ENCODE data around the gene GGA2.
"Not testable (repeated sequence)": the region's sequence is repeated elsewhere in the genome, so short reads cannot be mapped to it uniquely, and the experiment has no call there.

Gene GGA2

DNA sequence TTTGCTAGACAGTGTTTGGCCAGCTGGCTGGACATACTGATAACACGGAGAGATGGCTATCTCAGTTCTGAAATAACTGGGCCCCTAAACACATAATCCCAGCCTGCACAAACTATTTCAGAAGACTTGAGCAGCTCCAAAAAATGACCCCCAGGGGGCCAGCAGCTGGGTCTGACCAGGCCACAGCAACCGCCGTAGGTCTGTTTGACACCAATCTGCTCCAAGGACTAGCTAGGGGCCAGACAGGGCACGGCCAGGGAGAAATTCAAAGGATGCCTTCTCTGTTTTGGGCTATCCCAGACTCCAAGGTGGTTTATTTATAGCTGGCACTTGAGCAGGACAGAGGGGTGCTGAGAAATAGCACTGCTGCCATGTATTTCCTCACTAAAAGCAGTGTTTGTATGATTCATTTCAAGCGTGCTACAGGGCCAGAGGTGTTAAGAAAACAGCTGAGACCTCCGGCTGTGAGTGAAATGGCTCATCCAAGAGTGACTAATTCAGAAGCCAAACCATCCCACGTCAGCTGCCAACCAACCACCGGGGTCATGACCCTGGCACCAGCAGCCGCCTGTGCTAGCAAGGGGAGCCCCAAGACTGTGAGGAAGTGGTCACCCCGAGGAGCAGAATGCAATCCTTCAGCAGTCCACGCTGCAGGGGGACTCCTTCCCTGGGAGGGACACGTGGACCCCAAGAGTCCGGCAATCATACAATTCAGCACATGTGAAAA, 5.7 kb downstream of the GGA2 start:
- DNase-seq (ENCODE audit: low read depth in 2 of 2) = peak; percentile 59 to 62

GRCh38 chr16:23504076-23504452, 6.2 kb downstream of the GGA2 start:
- no peak for DNase-seq (ENCODE audit: low read depth in 2 of 2)

GRCh38 chr16:23502466-23502865, 7.8 kb downstream of the GGA2 start:
- DNase-seq (ENCODE audit: low read depth in 2 of 2) = no peak

- no peak for DNase-seq (ENCODE audit: low read depth in 2 of 2)
Observed at GRCh38 chr16:23501291-23501690, 9.0 kb downstream of the GGA2 start.

- DNase-seq (ENCODE audit: low read depth in 2 of 2) = no peak
Observed at GRCh38 chr16:23500862-23501225, 9.4 kb downstream of the GGA2 start.

GRCh38 chr16:23500212-23500861, 10.0 kb downstream of the GGA2 start:
- no peak for DNase-seq (ENCODE audit: low read depth in 2 of 2)

DNA sequence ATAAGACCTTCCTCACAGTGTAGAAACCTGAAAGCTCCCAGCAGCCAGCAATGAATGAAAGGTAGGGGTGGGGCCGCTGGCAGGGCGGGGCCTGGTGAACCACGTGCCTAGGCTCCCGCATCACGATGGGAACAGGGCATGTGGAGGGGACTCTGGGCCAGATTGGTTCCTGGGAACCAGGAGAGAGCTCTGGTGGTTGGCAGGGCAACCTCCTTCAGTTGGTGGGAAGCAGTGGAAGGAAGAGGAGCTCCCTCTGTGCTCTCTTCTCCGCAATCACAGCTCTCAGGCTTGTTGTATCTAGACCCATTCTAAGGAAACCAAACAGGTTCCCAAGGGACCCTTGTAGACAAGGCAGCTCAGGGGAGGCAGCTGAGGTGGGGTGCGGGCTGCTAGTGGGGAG, 10.5 kb downstream of the GGA2 start:
- no peak for DNase-seq (ENCODE audit: low read depth in 2 of 2)

GRCh38 chr16:23498863-23499262, 11.4 kb downstream of the GGA2 start:
- DNase-seq (ENCODE audit: low read depth in 2 of 2) = no peak

DNA sequence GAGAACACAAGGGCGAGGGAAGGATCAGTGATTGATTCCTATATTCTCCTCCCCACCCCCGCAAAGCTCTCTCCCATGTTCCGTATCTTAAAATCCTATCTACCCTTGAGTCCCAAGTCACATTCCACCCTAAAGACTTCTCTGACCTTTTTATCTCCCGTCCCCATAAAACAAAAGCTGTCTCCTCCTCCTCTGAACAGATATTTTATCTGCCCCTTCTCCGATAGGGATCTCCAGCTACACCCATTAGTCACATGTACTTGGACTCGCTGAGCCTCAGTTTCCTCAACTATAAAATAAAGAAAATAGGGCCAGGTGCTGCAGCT, 12.8 kb downstream of the GGA2 start:
- DNase-seq (ENCODE audit: low read depth in 2 of 2) = no peak

GRCh38 chr16:23496821-23497542, 13.3 kb downstream of the GGA2 start:
- DNase-seq (ENCODE audit: low read depth in 2 of 2) = no peak

DNA sequence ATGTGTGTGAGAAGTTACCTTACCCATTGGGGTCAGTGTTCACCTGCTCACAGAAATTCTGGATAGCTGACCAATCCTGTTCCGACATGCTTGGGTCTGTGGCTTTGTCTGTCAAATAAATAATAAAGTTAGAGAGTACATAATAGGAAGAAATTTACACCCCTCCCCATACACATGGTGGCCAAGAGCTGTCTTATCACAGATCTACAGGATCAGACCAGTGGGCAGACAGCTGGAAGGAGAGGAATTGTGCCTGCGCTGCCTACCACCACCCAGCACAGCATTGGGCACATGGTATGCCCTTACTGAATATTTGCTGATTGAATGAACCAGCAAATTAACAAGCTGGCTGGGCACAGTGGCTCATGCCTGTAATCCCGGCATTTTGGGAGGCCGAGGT, 14.6 kb downstream of the GGA2 start:
- DNase-seq (ENCODE audit: low read depth in 2 of 2) = no peak

DNA sequence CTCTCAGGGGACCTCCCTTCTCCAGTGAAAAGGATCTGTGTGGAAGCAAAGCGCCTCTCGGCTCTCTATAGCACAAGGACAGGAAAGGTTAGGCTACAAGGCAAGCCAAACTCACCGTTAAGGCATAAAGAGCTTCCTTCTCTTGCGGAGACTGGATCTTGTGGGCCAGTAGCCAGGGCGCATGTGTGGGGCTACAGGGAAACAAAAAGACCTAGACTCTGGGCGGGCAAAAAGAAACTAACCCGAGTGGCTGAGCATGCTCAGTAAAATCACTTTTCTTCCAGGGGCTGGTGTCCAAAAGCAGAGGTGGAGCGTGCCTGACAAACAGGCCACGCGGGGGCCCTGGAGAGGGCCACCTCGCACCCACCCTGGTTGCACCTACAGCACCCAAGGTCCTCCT, 16.1 kb downstream of the GGA2 start:
- DNase-seq (ENCODE audit: low read depth in 2 of 2) = no peak

DNA sequence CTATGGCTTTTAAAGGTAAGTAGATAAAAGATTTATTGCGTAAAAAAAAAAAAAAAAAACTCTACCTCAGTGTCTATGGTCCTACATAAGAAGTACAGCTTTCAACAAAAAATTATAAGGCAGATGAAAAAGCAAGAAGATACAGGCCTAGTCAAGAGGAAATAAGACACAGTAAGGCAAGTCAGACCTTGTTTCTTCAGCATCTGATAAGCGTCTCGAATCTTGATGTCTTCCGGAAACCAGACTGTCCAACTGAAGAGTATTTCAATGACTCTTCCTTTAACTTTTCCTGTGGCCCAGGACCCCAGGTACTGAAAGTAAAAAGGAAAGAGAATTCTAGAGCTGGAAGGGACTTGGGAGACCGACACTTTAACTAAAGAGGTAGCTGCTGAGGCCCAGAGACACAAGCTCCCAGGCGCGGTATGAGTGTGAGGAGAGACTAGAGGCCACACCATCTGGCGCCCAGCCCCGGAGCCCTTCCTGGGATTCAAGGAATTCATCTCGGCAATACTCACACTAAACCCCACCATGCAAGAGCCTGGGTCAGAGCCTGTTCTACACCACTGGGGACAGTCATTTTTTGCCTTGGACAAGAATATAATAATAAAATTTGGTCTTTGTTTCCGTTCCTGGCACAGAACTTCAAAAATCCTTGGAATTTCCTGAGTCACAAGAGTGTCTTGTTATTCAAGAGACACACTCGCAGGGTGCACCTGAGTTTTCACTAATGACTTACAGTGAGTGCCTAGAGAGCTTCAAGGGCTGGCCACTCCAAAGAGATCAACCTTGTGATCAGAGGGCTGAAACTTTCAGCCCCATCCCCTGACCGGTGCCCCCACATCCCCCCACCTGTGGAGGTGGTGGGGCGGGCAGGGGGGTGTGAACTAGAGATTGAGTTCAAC, 18.6 kb downstream of the GGA2 start:
- no peak for DNase-seq (ENCODE audit: low read depth in 2 of 2)

- DNase-seq (ENCODE audit: low read depth in 2 of 2) = no peak
Observed at GRCh38 chr16:23486480-23486879, 23.8 kb downstream of the GGA2 start.

DNA sequence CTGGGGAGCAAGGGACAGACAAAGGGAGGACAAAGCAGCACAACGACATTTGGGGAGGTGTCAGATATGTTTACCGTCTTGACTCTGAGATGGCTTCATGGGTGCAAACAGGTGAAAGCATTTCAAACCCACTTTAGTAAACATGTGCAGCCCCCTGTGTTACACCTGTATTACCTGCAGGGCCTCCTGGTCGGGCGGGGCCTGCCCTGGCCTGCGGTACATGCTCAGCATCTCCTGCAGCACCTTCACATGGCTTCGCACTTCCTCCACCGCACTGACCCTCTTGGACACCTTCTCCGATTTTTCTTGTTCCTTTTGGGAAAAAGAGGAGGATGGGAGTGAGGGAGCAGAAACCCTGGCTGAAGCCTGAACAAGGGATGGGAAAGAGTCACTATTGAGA, 24.5 kb downstream of the GGA2 start:
- no peak for DNase-seq (ENCODE audit: low read depth in 2 of 2)

- no peak for DNase-seq (ENCODE audit: low read depth in 2 of 2)
Observed at GRCh38 chr16:23485257-23485614, 25.1 kb downstream of the GGA2 start.

DNA sequence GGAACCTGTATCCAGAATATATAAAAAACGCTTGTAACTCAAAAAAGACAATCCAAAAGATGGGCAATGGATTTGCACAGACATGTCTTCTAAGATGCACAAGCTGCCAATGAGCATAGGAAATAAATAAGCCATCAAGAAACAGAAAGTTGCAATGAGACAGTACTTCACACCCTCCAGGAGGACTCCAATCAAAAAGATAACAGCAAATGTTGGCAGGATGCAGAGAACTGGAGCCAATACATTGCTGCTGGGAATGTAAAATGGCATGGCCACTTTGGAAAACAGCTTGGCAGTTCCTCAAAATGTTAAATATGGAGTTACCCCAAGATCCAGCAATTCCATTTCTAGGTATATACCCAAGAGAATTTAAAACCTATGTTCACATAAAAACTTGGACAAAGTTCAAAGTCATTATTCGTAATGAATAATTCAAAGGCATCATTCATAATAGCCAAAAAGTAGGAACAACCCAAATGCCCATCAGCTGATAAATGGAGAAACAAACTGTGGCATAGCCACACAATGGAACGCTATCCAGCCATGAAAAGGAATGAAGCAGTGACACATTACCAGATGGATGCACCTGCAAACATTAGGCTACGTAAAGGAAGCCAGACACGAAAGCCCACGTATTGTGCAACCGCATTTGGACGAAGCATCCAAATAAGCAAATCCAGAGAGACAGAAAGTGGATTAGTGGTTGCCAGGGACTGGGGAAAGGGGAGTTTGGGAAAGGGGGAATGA, 25.6 kb downstream of the GGA2 start:
- DNase-seq (ENCODE audit: low read depth in 2 of 2) = no peak

- not testable (repeated sequence) for DNase-seq (ENCODE audit: low read depth in 2 of 2)
Observed at GRCh38 chr16:23483492-23483891, 26.8 kb downstream of the GGA2 start.

GRCh38 chr16:23482778-23483177, 27.5 kb downstream of the GGA2 start:
- DNase-seq (ENCODE audit: low read depth in 2 of 2) = peak in 1 of 2 donors; percentile 35

DNA sequence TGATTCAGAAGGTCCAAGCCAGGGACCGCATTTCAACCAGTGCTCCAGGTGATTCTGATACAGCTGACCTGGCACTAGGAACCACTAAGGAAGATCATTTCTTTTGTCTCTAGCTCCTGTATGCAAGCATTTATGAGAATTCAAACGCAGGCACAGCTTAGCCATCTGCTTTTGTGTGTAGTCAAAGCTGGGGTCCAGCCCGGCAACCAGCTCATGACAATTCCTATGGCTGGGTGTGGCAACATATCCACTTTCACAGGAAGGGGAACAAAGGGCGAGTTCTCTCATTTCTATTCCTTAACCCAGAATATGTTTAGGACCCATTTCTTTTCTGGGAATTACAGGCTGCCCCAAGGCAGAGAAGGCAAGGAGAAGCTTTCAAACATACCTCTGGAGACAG, 30.0 kb downstream of the GGA2 start:
- DNase-seq (ENCODE audit: low read depth in 2 of 2) = no peak

DNA sequence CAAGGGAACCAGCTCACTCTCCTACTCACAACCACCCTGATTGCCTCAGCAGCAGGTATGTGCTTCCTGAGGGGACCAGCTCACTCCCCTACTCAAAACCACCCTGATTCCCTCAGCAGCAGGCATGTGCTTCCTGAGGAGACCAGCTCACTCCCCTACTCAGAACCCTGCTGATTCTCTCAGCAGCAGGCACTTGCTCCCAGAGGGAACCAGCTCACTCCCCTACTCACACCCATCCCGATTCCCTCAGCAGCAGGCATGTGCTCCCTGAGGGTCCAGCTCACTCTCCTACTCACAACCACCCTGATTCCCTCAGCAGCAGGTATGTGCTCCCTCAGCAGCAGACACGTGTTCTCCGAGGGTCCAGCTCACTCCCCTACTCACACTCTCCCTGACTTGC, 31.2 kb downstream of the GGA2 start:
- no peak for DNase-seq (ENCODE audit: low read depth in 2 of 2)

DNA sequence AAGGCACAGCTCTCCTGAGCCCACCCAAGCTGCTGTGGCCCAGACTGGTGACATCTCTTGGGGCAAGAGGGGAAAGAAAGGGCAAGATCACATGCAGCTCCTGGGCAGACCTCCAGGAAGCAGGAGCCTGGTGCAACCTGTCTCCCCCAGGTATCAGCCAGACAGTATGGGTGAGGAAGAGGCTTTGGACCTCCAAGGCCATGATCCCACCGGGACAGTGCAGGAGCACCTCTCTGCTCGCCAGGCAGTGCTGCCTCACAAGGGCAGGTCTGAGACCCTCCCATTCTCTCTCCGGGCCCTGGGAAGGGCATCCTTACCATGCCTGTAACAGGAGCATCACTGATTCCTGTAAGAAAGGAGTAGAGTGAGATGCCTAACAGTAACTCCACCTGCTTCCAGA, 31.7 kb downstream of the GGA2 start:
- DNase-seq (ENCODE audit: low read depth in 2 of 2) = no peak

Measured in stimulated activated CD8-positive, alpha-beta memory T cell treated with anti-CD3 and anti-CD28 coated beads, Interleukin-15, amount 100 ng/mL, for 4 hours (primary cell).